Adipose tissue (tissue), 3 donors: ENCODE results near the gene PLCB4. TPM values are rescaled to one million over a fixed set of nuclear protein-coding genes. Genes with fewer than 3 reads are reported as not detected.

ENCODE experiments used
- H3K27ac ChIP-seq: one replicate; pipeline ENCODE4 v1.5.1; 2013; ENCODE audit warnings: low read depth, low read length
- WGBS, 3 donors: extraction: QIAGEN DNeasy Blood & Tissue Kit; methylation state at CpG; one replicate each; pipeline ENCODE4 v1.1.7; 2013; 5-methylcytosine and 5-hydroxymethylcytosine counted together
- polyA plus RNA-seq, 3 donors: library from polyadenylated mRNA; stranded (reverse); fragments of 200-250 nt; gene quantifications; one replicate each; pipeline ENCODE4 v1.2.3, GENCODE V29; 2013
- donor health status: healthy with polysubstance abuse.
- donor health status: Bipolar disorder and iron deficiency.
- donor health status: healthy.

PLCB4 gene
- polyA plus RNA-seq, 3 donors = 1.5 to 11.4 (median 5.7) TPM

- no peak overlapping the region for H3K27ac ChIP-seq
- WGBS, 3 donors = 74 to 90% (median 79%) methylated on average over 6 of the region's 6 CpGs
Observed at GRCh38 chr20:9195031-9195430, 126.1 kb downstream of the PLCB4 start.

GRCh38 chr20:9196110-9196509 is 127.2 kb downstream of the PLCB4 start:
- H3K27ac ChIP-seq = no peak overlapping the region
- 60 to 71% (median 61%) methylated on average over 1 of the region's 1 CpG for whole genome bisulfite sequencing, 3 donors

- H3K27ac ChIP-seq = no peak overlapping the region
Observed at GRCh38 chr20:9198460-9198859, 129.6 kb downstream of the PLCB4 start.

GRCh38 chr20:9200196-9200595 is 131.3 kb downstream of the PLCB4 start:
- 58 to 84% (median 62%) methylated on average over 5 of the region's 5 CpGs for WGBS, 3 donors

GRCh38 chr20:9200620-9201019 is 131.7 kb downstream of the PLCB4 start:
- WGBS, 3 donors = 59 to 89% (median 81%) methylated on average over 1 of the region's 1 CpG
- no peak overlapping the region for H3K27ac ChIP-seq

More at GRCh38 chr20:9200196-9200595, 131.3 kb downstream of the PLCB4 start:
- H3K27ac ChIP-seq = no peak overlapping the region

- WGBS, 3 donors = 65 to 83% (median 68%) methylated on average over 3 of the region's 3 CpGs
- H3K27ac ChIP-seq = no peak overlapping the region
Observed at GRCh38 chr20:9202420-9203080, 133.7 kb downstream of the PLCB4 start.

GRCh38 chr20:9203081-9203447 is 134.2 kb downstream of the PLCB4 start:
- no peak overlapping the region for H3K27ac ChIP-seq

GRCh38 chr20:9204979-9205378 is 136.1 kb downstream of the PLCB4 start:
- 68 to 94% (median 90%) methylated on average over 5 of the region's 5 CpGs for WGBS, 3 donors
- H3K27ac ChIP-seq = no peak overlapping the region

GRCh38 chr20:9206486-9206885 is 137.6 kb downstream of the PLCB4 start:
- H3K27ac ChIP-seq = no peak overlapping the region

GRCh38 chr20:9207253-9207652 is 138.4 kb downstream of the PLCB4 start:
- 88 to 95% (median 95%) methylated on average over 5 of the region's 5 CpGs for WGBS, 3 donors

GRCh38 chr20:9210356-9210755 is 141.5 kb downstream of the PLCB4 start:
- WGBS, 3 donors = 91 to 94% (median 92%) methylated on average over 5 of the region's 5 CpGs
- H3K27ac ChIP-seq = no peak overlapping the region

More at GRCh38 chr20:9207253-9207652, 138.4 kb downstream of the PLCB4 start:
- no peak overlapping the region for H3K27ac ChIP-seq

GRCh38 chr20:9211016-9211760 is 142.3 kb downstream of the PLCB4 start:
- H3K27ac ChIP-seq = no peak overlapping the region
- WGBS, 3 donors = 50 to 89% (median 82%) methylated on average over 4 of the region's 4 CpGs

- no peak overlapping the region for H3K27ac ChIP-seq
- WGBS, 3 donors = 68 to 88% (median 88%) methylated on average over 2 of the region's 2 CpGs
Observed at GRCh38 chr20:9212735-9213134, 143.8 kb downstream of the PLCB4 start.

- WGBS, 3 donors = 40 to 67% (median 48%) methylated on average over 3 of the region's 3 CpGs
- no peak overlapping the region for H3K27ac ChIP-seq
Observed at GRCh38 chr20:9214685-9215084, 145.8 kb downstream of the PLCB4 start.

GRCh38 chr20:9215539-9215938 is 146.7 kb downstream of the PLCB4 start:
- H3K27ac ChIP-seq = no peak overlapping the region
- 78 to 88% (median 88%) methylated on average over 2 of the region's 2 CpGs for WGBS, 3 donors

GRCh38 chr20:9218531-9218961 is 149.7 kb downstream of the PLCB4 start:
- H3K27ac ChIP-seq = no peak overlapping the region
- 52 to 67% (median 53%) methylated on average over 6 of the region's 6 CpGs for WGBS, 3 donors

GRCh38 chr20:9220874-9221547 is 152.1 kb downstream of the PLCB4 start:
- no peak overlapping the region for H3K27ac ChIP-seq
- WGBS, 3 donors = 73 to 88% (median 86%) methylated on average over 6 of the region's 6 CpGs

GRCh38 chr20:9223296-9223695 is 154.4 kb downstream of the PLCB4 start:
- no peak overlapping the region for H3K27ac ChIP-seq
- 85 to 90% (median 89%) methylated on average over 4 of the region's 4 CpGs for WGBS, 3 donors

GRCh38 chr20:9225879-9226278 is 157.0 kb downstream of the PLCB4 start:
- 44 to 61% (median 48%) methylated on average over 4 of the region's 4 CpGs for WGBS, 3 donors
- H3K27ac ChIP-seq = no peak overlapping the region
